ENCODE data around the gene RELT.

The RELT gene

DNA sequence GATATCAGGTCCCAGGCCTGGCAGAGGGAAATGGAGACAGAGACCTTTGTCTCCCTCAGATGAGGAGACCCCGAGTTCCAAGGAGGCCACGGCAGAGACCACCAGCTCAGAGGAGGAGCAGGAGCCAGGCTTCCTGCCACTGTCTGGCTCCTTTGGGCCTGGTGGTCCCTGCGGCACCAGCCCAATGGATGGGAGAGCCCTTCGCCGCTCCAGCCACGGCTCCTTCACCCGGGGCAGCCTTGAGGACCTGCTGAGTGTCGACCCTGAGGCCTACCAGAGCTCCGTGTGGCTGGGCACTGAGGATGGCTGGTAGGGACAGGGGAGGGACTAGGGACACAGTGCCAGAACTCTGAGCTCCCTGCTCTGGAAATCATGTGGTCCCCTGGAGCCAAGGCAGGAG lies 13.1 kb upstream of the RELT start:
- DNase-seq (ENCODE audit: low read depth), result no peak
- TF ChIP-seq, protein P1, sequence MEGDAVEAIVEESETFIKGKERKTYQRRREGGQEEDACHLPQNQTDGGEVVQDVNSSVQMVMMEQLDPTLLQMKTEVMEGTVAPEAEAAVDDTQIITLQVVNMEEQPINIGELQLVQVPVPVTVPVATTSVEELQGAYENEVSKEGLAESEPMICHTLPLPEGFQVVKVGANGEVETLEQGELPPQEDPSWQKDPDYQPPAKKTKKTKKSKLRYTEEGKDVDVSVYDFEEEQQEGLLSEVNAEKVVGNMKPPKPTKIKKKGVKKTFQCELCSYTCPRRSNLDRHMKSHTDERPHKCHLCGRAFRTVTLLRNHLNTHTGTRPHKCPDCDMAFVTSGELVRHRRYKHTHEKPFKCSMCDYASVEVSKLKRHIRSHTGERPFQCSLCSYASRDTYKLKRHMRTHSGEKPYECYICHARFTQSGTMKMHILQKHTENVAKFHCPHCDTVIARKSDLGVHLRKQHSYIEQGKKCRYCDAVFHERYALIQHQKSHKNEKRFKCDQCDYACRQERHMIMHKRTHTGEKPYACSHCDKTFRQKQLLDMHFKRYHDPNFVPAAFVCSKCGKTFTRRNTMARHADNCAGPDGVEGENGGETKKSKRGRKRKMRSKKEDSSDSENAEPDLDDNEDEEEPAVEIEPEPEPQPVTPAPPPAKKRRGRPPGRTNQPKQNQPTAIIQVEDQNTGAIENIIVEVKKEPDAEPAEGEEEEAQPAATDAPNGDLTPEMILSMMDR (IDR thresholded peaks at IDR 0.05; ENCODE audit: control insufficient read depth, extremely low read depth, insufficient read depth), result no peak
- no peak overlapping the region for H3K4me3 ChIP-seq (ENCODE audit: low read depth, low read length)

- DNase-seq (ENCODE audit: low read depth), result no peak
- TF ChIP-seq, protein P1 (IDR thresholded peaks at IDR 0.05; ENCODE audit: control insufficient read depth, extremely low read depth, insufficient read depth), result no peak
- H3K4me3 ChIP-seq (ENCODE audit: low read depth, low read length), result no peak overlapping the region
Observed at GRCh38 chr11:73365352-73366264, 10.6 kb upstream of the RELT start.

GRCh38 chr11:73366265-73366610 lies 10.0 kb upstream of the RELT start:
- no peak overlapping the region for H3K4me3 ChIP-seq (ENCODE audit: low read depth, low read length)
- DNase-seq (ENCODE audit: low read depth), result no peak
- TF ChIP-seq, protein P1 (IDR thresholded peaks at IDR 0.05; ENCODE audit: control insufficient read depth, extremely low read depth, insufficient read depth), result no peak

DNA sequence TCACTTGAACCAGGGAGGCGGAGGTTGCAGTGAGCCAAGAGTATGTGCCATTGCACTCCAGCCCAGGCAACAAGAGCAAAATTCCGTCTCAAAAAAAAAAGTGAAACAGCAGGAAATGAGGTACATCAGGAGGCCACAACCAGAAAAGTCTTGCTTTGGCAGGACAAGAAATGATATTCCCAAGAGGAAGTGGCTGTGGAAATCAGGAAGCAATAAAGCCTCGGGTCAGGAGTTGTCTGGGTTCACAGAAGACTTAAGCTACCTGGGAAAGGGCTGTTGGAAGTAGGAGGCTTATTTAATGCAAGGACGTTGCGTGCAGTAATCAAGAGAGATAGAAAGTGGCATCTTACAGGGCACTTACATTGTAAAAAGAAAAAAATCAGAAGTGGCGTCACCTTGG lies 9.2 kb upstream of the RELT start:
- TF ChIP-seq, protein P1 (IDR thresholded peaks at IDR 0.05; ENCODE audit: control insufficient read depth, extremely low read depth, insufficient read depth), result no peak
- DNase-seq (ENCODE audit: low read depth), result no peak
- H3K4me3 ChIP-seq (ENCODE audit: low read depth, low read length), result no peak overlapping the region

- DNase-seq (ENCODE audit: low read depth), result no peak
- TF ChIP-seq, protein P1 (IDR thresholded peaks at IDR 0.05; ENCODE audit: control insufficient read depth, extremely low read depth, insufficient read depth), result no peak
- H3K4me3 ChIP-seq (ENCODE audit: low read depth, low read length), result no peak overlapping the region
Observed at GRCh38 chr11:73367482-73368024, 8.6 kb upstream of the RELT start.

DNA sequence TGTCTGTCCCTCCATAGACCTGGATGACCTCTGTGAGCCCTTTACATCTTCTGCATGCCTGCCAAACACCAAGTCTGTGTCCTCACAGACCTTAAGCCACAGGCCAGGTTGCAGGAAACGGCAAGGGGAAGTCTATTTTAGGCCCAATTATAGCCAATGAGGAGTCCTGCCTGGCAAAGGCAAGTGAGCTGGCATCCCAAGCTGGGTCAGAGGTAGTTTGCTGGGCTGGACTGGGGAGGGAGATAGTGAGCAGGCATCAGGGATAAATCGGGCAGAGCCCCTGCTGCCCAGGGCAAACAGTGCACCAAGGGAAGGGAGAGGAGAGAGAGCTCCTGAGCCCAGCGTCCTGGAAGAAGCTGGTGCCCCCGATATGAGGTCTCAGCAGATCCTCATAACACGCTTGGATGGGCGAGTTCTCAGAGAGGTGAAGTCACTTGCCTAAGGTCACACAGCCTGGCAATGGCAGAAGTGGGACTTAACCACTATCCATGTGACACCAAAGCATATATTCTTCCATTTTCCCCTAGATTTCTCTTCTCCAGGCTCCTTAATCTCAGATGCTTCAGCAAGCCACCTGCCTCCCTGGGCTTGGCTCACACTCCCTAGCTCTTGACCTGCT lies 3.7 kb upstream of the RELT start:
- H3K4me3 ChIP-seq (ENCODE audit: low read depth, low read length), result no peak overlapping the region
- DNase-seq (ENCODE audit: low read depth), result no peak
- TF ChIP-seq, protein P1 (IDR thresholded peaks at IDR 0.05; ENCODE audit: control insufficient read depth, extremely low read depth, insufficient read depth), result no peak
